Neural cell (in vitro differentiated cells): ENCODE measurements around the gene ZNF850. TPM values are rescaled to one million over a fixed set of nuclear protein-coding genes. Genes with fewer than 3 reads are reported as not detected.
"Not testable (repeated sequence)": the region's sequence is repeated elsewhere in the genome, so short reads cannot be mapped to it uniquely, and the experiment has no call there.

Source experiments
- H2AFZ ChIP-seq: fragments of 200-600, 300-800 bp; sonication (generic), shearing (Covaris generic); 2 replicates; pipeline ENCODE4 v1.6.0; 2014; ENCODE audit warnings: low read depth, mild to moderate bottlenecking, antibody characterized with exemption, low read length, moderate library complexity
- H3F3A ChIP-seq: fragments of 200-600 bp; shearing (Covaris generic); 2 replicates; pipeline ENCODE4 v1.6.1; 2016; ENCODE audit warnings: mild to moderate bottlenecking, moderate library complexity, mixed read lengths, antibody characterized with exemption, low read length; ENCODE audit not compliant: insufficient read depth, poor library complexity, severe bottlenecking
- H3K27ac ChIP-seq: fragments of 200-600, 300-800 bp; sonication (generic), shearing (Covaris generic); 2 replicates; pipeline ENCODE4 v1.5.1; 2014; ENCODE audit warnings: mild to moderate bottlenecking, low read length, moderate library complexity
- H3K27me3 ChIP-seq: fragments of 300-800, 200-600 bp; sonication (generic), shearing (Covaris generic); 2 replicates; pipeline ENCODE4 v1.6.0; 2014; ENCODE audit warnings: mild to moderate bottlenecking, low read depth, low read length, moderate library complexity; ENCODE audit not compliant: insufficient read depth
- H3K36me3 ChIP-seq: fragments of 300-800, 200-600 bp; sonication (generic), shearing (Covaris generic); 2 replicates; pipeline ENCODE4 v1.5.1; 2014; ENCODE audit warnings: mild to moderate bottlenecking, antibody characterized with exemption, low read length, moderate library complexity; ENCODE audit not compliant: insufficient read depth
- H3K4me2 ChIP-seq: fragments of 300-800, 200-600 bp; sonication (generic), shearing (Covaris generic); 2 replicates; pipeline ENCODE4 v1.6.0; 2014; ENCODE audit warnings: mild to moderate bottlenecking, low read length
- H3K4me3 ChIP-seq: fragments of 300-800, 200-600 bp; sonication (generic), shearing (Covaris generic); 2 replicates; pipeline ENCODE4 v1.5.1; 2014; ENCODE audit warnings: mild to moderate bottlenecking, low read length, moderate library complexity
- H3K79me2 ChIP-seq: fragments of 200-600 bp; shearing (Covaris generic); replicated peaks from 2 replicates; pipeline ENCODE4 v1.6.0; 2014; ENCODE audit warnings: mild to moderate bottlenecking, low read length, moderate library complexity; ENCODE audit not compliant: insufficient read depth
- H3K9ac ChIP-seq: fragments of 300-800, 200-600 bp; sonication (generic), shearing (Covaris generic); 2 replicates; pipeline ENCODE4 v1.6.1; 2016; ENCODE audit warnings: mild to moderate bottlenecking, low read length, mixed read lengths
- H3K9me2 ChIP-seq: fragments of 200-600 bp; shearing (Covaris generic); 2 replicates; pipeline ENCODE4 v1.6.1; 2016; ENCODE audit warnings: mild to moderate bottlenecking, low read length, mixed read lengths; ENCODE audit not compliant: insufficient read depth
- H3K9me3 ChIP-seq: fragments of 200-600, 300-800 bp; sonication (generic), shearing (Covaris generic); 2 replicates; pipeline ENCODE4 v1.6.1; 2016; ENCODE audit warnings: mild to moderate bottlenecking, mixed run types, low read length, moderate library complexity, mixed read lengths
- H4K20me1 ChIP-seq: fragments of 200-600 bp; shearing (Covaris generic); 2 replicates; pipeline ENCODE4 v1.6.1; 2016; ENCODE audit warnings: mild to moderate bottlenecking, mixed run types; ENCODE audit not compliant: insufficient read depth
- CTCF ChIP-seq: fragments of 450-650 bp; IDR thresholded peaks from 2 replicates; pipeline ENCODE4 v1.5.1; 2014; ENCODE audit warnings: antibody characterized with exemption, mild to moderate bottlenecking, moderate library complexity; ENCODE audit not compliant: poor library complexity, severe bottlenecking
- EP300 ChIP-seq: fragments of 450-650 bp; conservative IDR thresholded peaks from 2 replicates; pipeline ENCODE4 v1.6.1; 2014; ENCODE audit warnings: antibody characterized with exemption, mild to moderate bottlenecking, moderate library complexity; ENCODE audit not compliant: poor library complexity, severe bottlenecking
- EZH2 ChIP-seq: fragments of 200-600, 300-800 bp; shearing (Covaris generic), sonication (generic); IDR thresholded peaks from 2 replicates; pipeline ENCODE4 v1.6.1; 2014; ENCODE audit warnings: antibody characterized with exemption, low read length, borderline replicate concordance, mild to moderate bottlenecking; ENCODE audit not compliant: insufficient read depth, poor library complexity, severe bottlenecking
- MXI1 ChIP-seq: fragments of 450-650 bp; conservative IDR thresholded peaks from 2 replicates; pipeline ENCODE4 v1.6.1; 2014; ENCODE audit warnings: antibody characterized with exemption, mild to moderate bottlenecking; ENCODE audit not compliant: poor library complexity, severe bottlenecking
- POLR2AphosphoS5 ChIP-seq: IDR thresholded peaks from 2 replicates; pipeline ENCODE4 v1.6.1; 2012
- RAD21 ChIP-seq: fragments of 450-650 bp; conservative IDR thresholded peaks from 2 replicates; pipeline ENCODE4 v1.6.1; 2014; ENCODE audit warnings: antibody characterized with exemption, mild to moderate bottlenecking, moderate library complexity
- REST ChIP-seq: IDR thresholded peaks from 2 replicates; pipeline ENCODE4 v1.6.1; 2012; ENCODE audit warnings: borderline replicate concordance
- SMC3 ChIP-seq: fragments of 450-650 bp; conservative IDR thresholded peaks from 2 replicates; pipeline ENCODE4 v1.6.1; 2014; ENCODE audit warnings: antibody characterized with exemption, mild to moderate bottlenecking, moderate library complexity; ENCODE audit not compliant: poor library complexity
- TAF1 ChIP-seq: IDR thresholded peaks from 2 replicates; pipeline ENCODE4 v1.6.1; 2012; ENCODE audit warnings: low read depth
- polyA plus RNA-seq: library from polyadenylated mRNA; depleted of rRNA; stranded (reverse); fragments of >200 nt; gene quantifications from 2 replicates; pipeline ENCODE4 v1.2.3, GENCODE V29; 2014

Gene ZNF850
- polyA plus RNA-seq, 1 donor from 2014 or later = 1.0 TPM

DNA sequence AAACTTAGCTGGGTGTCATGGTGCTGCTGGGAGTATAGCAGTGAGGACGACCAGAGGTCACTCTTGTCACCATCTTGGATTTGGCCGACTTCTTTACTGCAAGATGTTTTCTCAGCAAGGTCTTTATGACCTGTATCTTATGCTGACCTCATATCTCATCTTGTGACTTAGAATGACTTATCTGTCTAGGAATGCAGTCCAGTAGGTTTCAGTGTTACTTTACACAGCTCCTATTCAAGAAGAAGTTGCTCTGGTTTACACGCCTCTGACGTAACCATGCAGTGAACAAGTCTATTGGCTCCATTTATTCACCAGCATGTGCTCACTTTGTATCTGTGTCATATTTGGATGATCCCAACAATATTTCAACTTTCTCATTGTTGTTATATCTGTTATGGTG lies 26.7 kb downstream of the ZNF850 start:
- TF ChIP-seq POLR2AphosphoS5 = no peak
- no peak for TF ChIP-seq SMC3
- no peak for TF ChIP-seq TAF1
- TF ChIP-seq EP300 = no peak
- no peak for TF ChIP-seq CTCF
- Histone ChIP-seq H3K4me2 (no peak overlapping the region), H3K9me2 (no peaks in the 10 kb centered on the region), H3F3A (no peaks in the 10 kb centered on the region), H3K79me2 (no peaks in the 10 kb centered on the region), H4K20me1 (no peaks in the 10 kb centered on the region), H3K36me3 (peaks cover 32% of the 10 kb centered on the region), H3K27me3 (no peaks in the 10 kb centered on the region), H3K27ac (no peak overlapping the region), H3K9me3 (peaks cover 45% of the 10 kb centered on the region), H3K4me3 (no peak overlapping the region), H3K9ac (no peak overlapping the region), H2AFZ (no peak overlapping the region)

GRCh38 chr19:36736166-36736565 lies 36.4 kb downstream of the ZNF850 start:
- not testable (repeated sequence) for H3K79me2 ChIP-seq, H3F3A ChIP-seq, H3K9me2 ChIP-seq, H3K4me3 ChIP-seq, H2AFZ ChIP-seq, H3K9ac ChIP-seq, H3K27ac ChIP-seq, H3K27me3 ChIP-seq, H3K36me3 ChIP-seq, H3K4me2 ChIP-seq, H4K20me1 ChIP-seq, H3K9me3 ChIP-seq

DNA sequence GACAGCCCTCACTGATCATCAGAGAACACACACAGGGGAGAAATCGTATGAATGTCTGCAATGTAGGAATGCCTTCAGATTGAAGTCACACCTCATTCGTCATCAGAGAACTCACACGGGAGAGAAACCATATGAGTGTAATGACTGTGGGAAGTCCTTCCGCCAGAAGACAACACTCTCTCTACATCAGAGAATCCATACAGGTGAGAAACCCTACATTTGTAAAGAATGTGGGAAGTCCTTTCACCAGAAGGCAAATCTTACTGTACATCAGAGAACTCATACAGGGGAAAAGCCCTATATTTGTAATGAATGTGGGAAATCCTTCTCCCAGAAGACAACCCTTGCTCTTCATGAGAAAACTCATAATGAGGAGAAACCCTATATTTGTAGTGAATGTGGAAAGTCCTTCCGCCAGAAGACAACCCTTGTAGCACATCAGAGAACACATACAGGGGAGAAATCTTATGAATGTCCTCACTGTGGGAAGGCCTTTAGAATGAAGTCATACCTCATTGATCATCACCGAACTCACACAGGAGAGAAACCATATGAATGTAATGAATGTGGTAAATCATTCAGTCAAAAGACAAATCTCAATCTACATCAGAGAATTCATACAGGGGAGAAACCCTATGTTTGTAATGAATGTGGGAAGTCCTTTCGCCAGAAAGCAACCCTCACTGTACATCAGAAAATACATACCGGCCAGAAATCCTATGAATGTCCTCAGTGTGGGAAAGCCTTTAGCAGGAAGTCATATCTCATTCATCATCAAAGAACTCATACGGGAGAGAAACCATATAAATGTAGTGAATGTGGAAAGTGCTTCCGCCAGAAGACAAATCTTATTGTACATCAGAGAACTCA lies 52.7 kb downstream of the ZNF850 start:
- Histone ChIP-seq H3K27me3 (no peaks in the 10 kb centered on the region), H3K9ac (no peak overlapping the region), H2AFZ (no peak overlapping the region), H3K4me2 (no peak overlapping the region), H3K4me3 (no peak overlapping the region), H3F3A (no peaks in the 10 kb centered on the region), H3K27ac (no peak overlapping the region), H4K20me1 (no peaks in the 10 kb centered on the region), H3K79me2 (no peaks in the 10 kb centered on the region), H3K9me2 (no peaks in the 10 kb centered on the region), H3K36me3 (peaks cover 48% of the 10 kb centered on the region), H3K9me3 (peaks cover 41% of the 10 kb centered on the region)
- TF ChIP-seq RAD21 (no peak), SMC3 (no peak), EP300 (no peak)

- Histone ChIP-seq H3K36me3 (peaks cover 18% of the 10 kb centered on the region), H3K4me3 (no peak overlapping the region), H3K4me2 (no peak overlapping the region)
These were observed 63.2 kb downstream of the ZNF850 start for GRCh38 chr19:36709423-36709822.

More at GRCh38 chr19:36709423-36709822, 63.2 kb downstream of the ZNF850 start:
- Histone ChIP-seq H3K9ac (no peak overlapping the region), H3K27me3 (no peaks in the 10 kb centered on the region), H3K9me2 (no peaks in the 10 kb centered on the region), H4K20me1 (no peaks in the 10 kb centered on the region), H3F3A (no peaks in the 10 kb centered on the region), H3K9me3 (peaks cover 42% of the 10 kb centered on the region), H3K79me2 (peaks cover 17% of the 10 kb centered on the region), H2AFZ (no peak overlapping the region), H3K27ac (no peak overlapping the region)
- TF ChIP-seq CTCF (no peak), MXI1 (no peak), POLR2AphosphoS5 (no peak), SMC3 (no peak), TAF1 (no peak), RAD21 (no peak), REST (no peak), EZH2 (no peak), EP300 (no peak)
